ENCODE results near the gene GNPDA2.

DNA sequence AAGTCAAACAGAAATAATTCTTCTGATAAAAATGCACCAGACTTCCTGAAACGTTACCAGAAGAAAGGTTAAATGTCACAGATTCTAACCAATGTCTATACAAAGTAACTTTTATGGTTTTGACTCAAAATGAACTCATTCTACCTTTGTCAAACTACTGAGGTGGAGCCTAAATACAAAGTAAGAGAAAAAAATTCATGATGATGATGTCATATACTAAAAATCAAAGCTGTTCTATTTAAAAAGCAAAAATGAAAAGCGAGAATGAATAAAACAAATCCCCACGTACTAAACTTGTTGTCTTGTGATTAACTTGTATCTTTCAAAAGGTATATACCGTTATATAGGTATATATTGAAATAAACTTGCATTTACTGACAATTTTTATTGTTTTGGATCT lies 21.7 kb downstream of the GNPDA2 start:
- TF ChIP-seq, protein P1, sequence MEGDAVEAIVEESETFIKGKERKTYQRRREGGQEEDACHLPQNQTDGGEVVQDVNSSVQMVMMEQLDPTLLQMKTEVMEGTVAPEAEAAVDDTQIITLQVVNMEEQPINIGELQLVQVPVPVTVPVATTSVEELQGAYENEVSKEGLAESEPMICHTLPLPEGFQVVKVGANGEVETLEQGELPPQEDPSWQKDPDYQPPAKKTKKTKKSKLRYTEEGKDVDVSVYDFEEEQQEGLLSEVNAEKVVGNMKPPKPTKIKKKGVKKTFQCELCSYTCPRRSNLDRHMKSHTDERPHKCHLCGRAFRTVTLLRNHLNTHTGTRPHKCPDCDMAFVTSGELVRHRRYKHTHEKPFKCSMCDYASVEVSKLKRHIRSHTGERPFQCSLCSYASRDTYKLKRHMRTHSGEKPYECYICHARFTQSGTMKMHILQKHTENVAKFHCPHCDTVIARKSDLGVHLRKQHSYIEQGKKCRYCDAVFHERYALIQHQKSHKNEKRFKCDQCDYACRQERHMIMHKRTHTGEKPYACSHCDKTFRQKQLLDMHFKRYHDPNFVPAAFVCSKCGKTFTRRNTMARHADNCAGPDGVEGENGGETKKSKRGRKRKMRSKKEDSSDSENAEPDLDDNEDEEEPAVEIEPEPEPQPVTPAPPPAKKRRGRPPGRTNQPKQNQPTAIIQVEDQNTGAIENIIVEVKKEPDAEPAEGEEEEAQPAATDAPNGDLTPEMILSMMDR (conservative IDR thresholded peaks at IDR 0.05) = no peak
- TF ChIP-seq ZFX (IDR thresholded peaks at IDR 0.05) = no peak
